AG08396 (cell line): ENCODE measurements around the gene AKT3.
A peak's percentile ranks its signal among the peaks of the same experiment; 100 is the strongest.

Experiments
- DNase-seq: peaks from one replicate; pipeline ENCODE4 v3.0.0; 2012; ENCODE audit warnings: low spot score, mixed read lengths

AKT3 gene

GRCh38 chr1:243507001-243507671 lies 342.9 kb downstream of the AKT3 start:
- DNase-seq, result no peak

- no peak for DNase-seq
These were observed 343.9 kb downstream of the AKT3 start for GRCh38 chr1:243505986-243506689.

- DNase-seq, result no peak
These were observed 346.9 kb downstream of the AKT3 start for GRCh38 chr1:243503155-243503554.

- peak; percentile 81 for DNase-seq
These were observed 349.0 kb downstream of the AKT3 start for GRCh38 chr1:243501002-243501401.

- DNase-seq, result no peak
These were observed 349.5 kb downstream of the AKT3 start for GRCh38 chr1:243500512-243500911.

GRCh38 chr1:243499711-243500110 lies 350.3 kb downstream of the AKT3 start:
- no peak for DNase-seq

- no peak for DNase-seq
These were observed 350.8 kb downstream of the AKT3 start for GRCh38 chr1:243499248-243499647.

- no peak for DNase-seq
These were observed 351.9 kb downstream of the AKT3 start for GRCh38 chr1:243497939-243498681.

- DNase-seq, result no peak
These were observed 353.2 kb downstream of the AKT3 start for GRCh38 chr1:243496806-243497205.

- no peak for DNase-seq
These were observed 353.8 kb downstream of the AKT3 start for GRCh38 chr1:243496187-243496646.

- no peak for DNase-seq
These were observed 354.4 kb downstream of the AKT3 start for GRCh38 chr1:243495442-243496186.

GRCh38 chr1:243494741-243495431 lies 355.2 kb downstream of the AKT3 start:
- DNase-seq, result no peak

GRCh38 chr1:243493156-243494129 lies 356.6 kb downstream of the AKT3 start:
- DNase-seq, result peak; percentile 74

- peak; percentile 74 for DNase-seq
These were observed 359.0 kb downstream of the AKT3 start for GRCh38 chr1:243490748-243491686.

GRCh38 chr1:243489681-243490546 lies 360.1 kb downstream of the AKT3 start:
- no peak for DNase-seq

GRCh38 chr1:243489158-243489527 lies 360.9 kb downstream of the AKT3 start:
- DNase-seq, result no peak

- no peak for DNase-seq
These were observed 361.4 kb downstream of the AKT3 start for GRCh38 chr1:243488459-243489157.
